ENCODE measurements around the gene DLG3. TPM values are rescaled to one million over a fixed set of nuclear protein-coding genes. Genes with fewer than 3 reads are reported as not detected.
A peak's percentile ranks its signal among the peaks of the same experiment; 100 is the strongest.

Gene DLG3
- polyA plus RNA-seq, 3 donors: 0.12 to 0.17 TPM; not detected in 1

GRCh38 chrX:70456256-70456655 lies 11.6 kb downstream of the DLG3 start:
- no peak for TF ChIP-seq CTCF (IDR thresholded peaks at IDR 0.05)
- H3K36me3 ChIP-seq (replicated peaks in 1 of 2; ENCODE audit: control insufficient read depth in 1 of 2, insufficient read depth in 2 of 2, low read length in 2 of 2): no peaks in the 10 kb centered on the region
- H3K4me1 ChIP-seq (ENCODE audit: control insufficient read depth in 1 of 2, insufficient read depth in 2 of 2, low read length in 2 of 2): peaks cover 16 to 19% of the 10 kb centered on the region in 2 donors
- no peak for DNase-seq
- H3K27ac Mint-ChIP-seq: no peak overlapping the region
- no peaks in the 10 kb centered on the region for H3K9me3 ChIP-seq (replicated peaks in 1 of 2; ENCODE audit: control insufficient read depth in 1 of 2, insufficient read depth in 1 of 2, low read length in 2 of 2)
- no peaks in the 10 kb centered on the region for H3K79me2 ChIP-seq (ENCODE audit: insufficient read depth, low read length)
- peaks cover 30 to 60% (median 59%) of the 10 kb centered on the region in 3 donors for H3K27me3 Mint-ChIP-seq (ENCODE audit: low read depth in 3 of 3)
- no peak overlapping the region for H3K27ac ChIP-seq (ENCODE audit: low read depth in 1 of 2, low read length in 2 of 2)
- no peak overlapping the region for H3K4me3 ChIP-seq (replicated peaks in 1 of 3; ENCODE audit: low read depth in 2 of 3, low read length in 3 of 3)
- peaks cover 21 to 45% of the 10 kb centered on the region in 2 donors for H3K27me3 ChIP-seq (ENCODE audit: control insufficient read depth in 2 of 2, insufficient read depth in 2 of 2, low read length in 2 of 2)
- no peaks in the 10 kb centered on the region for H3K36me3 Mint-ChIP-seq
- intact Hi-C loops (cut with micrococcal nuclease): no loop called here
- H3K9ac ChIP-seq (ENCODE audit: insufficient read depth, low read length, poor library complexity, severe bottlenecking): no peak overlapping the region
- H2AFZ ChIP-seq (ENCODE audit: insufficient read depth, low read depth, low read length, poor library complexity, severe bottlenecking): no peak overlapping the region
- peak overlapping the region in 1 of 2 donors; percentile 68 for H3K4me3 Mint-ChIP-seq
- no CpG with 5 or more reads among the region's 2 CpGs for WGBS (ENCODE audit: insufficient coverage)
- H4K20me1 ChIP-seq (ENCODE audit: insufficient read depth, low read length): no peaks in the 10 kb centered on the region
- peaks cover 20% of the 10 kb centered on the region for H3K4me1 Mint-ChIP-seq
- H3K4me2 ChIP-seq (replicated peaks; ENCODE audit: extremely low read depth, low read length, poor library complexity, severe bottlenecking): no peak overlapping the region
- peaks cover 0 to 8% (median 0%) of the 10 kb centered on the region in 7 donors for H3K9me3 Mint-ChIP-seq

GRCh38 chrX:70461026-70461425 lies 16.4 kb downstream of the DLG3 start:
- no peak overlapping the region for H3K27ac ChIP-seq (ENCODE audit: low read depth in 1 of 2, low read length in 2 of 2)
- H4K20me1 ChIP-seq (ENCODE audit: insufficient read depth, low read length): no peaks in the 10 kb centered on the region
- no peaks in the 10 kb centered on the region for H3K4me1 ChIP-seq (ENCODE audit: control insufficient read depth in 1 of 2, insufficient read depth in 2 of 2, low read length in 2 of 2)
- H3K4me1 Mint-ChIP-seq: no peaks in the 10 kb centered on the region
- no peak for TF ChIP-seq CTCF (IDR thresholded peaks at IDR 0.05)
- no peak overlapping the region for H3K4me3 Mint-ChIP-seq
- peaks cover 6 to 10% of the 10 kb centered on the region in 2 donors for H3K27me3 ChIP-seq (ENCODE audit: control insufficient read depth in 2 of 2, insufficient read depth in 2 of 2, low read length in 2 of 2)
- intact Hi-C loops (cut with micrococcal nuclease): no loop called here
- no peaks in the 10 kb centered on the region for H3K9me3 Mint-ChIP-seq
- peaks cover 7 to 23% (median 12%) of the 10 kb centered on the region in 3 donors for H3K27me3 Mint-ChIP-seq (ENCODE audit: low read depth in 3 of 3)
- H3K79me2 ChIP-seq (ENCODE audit: insufficient read depth, low read length): no peaks in the 10 kb centered on the region
- H3K36me3 Mint-ChIP-seq: no peaks in the 10 kb centered on the region
- no peak overlapping the region for H3K4me2 ChIP-seq (replicated peaks; ENCODE audit: extremely low read depth, low read length, poor library complexity, severe bottlenecking)
- H3K36me3 ChIP-seq (replicated peaks in 1 of 2; ENCODE audit: control insufficient read depth in 1 of 2, insufficient read depth in 2 of 2, low read length in 2 of 2): no peaks in the 10 kb centered on the region
- WGBS (ENCODE audit: insufficient coverage): no CpG with 5 or more reads among the region's 2 CpGs
- H3K9ac ChIP-seq (ENCODE audit: insufficient read depth, low read length, poor library complexity, severe bottlenecking): no peak overlapping the region
- DNase-seq: no peak
- H3K4me3 ChIP-seq (replicated peaks in 1 of 3; ENCODE audit: low read depth in 2 of 3, low read length in 3 of 3): no peak overlapping the region
- no peaks in the 10 kb centered on the region for H3K9me3 ChIP-seq (replicated peaks in 1 of 2; ENCODE audit: control insufficient read depth in 1 of 2, insufficient read depth in 1 of 2, low read length in 2 of 2)
- H2AFZ ChIP-seq (ENCODE audit: insufficient read depth, low read depth, low read length, poor library complexity, severe bottlenecking): no peak overlapping the region
- no peak overlapping the region for H3K27ac Mint-ChIP-seq

All from CD14-positive monocyte (primary cell).